Activated T-cell treated with anti-CD3 and anti-CD28 coated beads, Interleukin-2, amount 50 U/mL, for 4 hours (primary cell): ENCODE data around the gene PNLIPRP1. TPM values are rescaled to one million over a fixed set of nuclear protein-coding genes. Genes with fewer than 3 reads are reported as not detected.

Experiments
- ATAC-seq, 2 donors: fragments of 200-7000 bp; cut with Tn5 transposase; one replicate each; pipeline ENCODE4 v1.10.0; 2021
- DNase-seq: peaks from one replicate; pipeline ENCODE4 v3.0.0-alpha.2; 2020
- H3K27me3 Mint-ChIP-seq: one replicate; pipeline ENCODE4 v1.8.0; 2021; ENCODE audit warnings: low read depth, mixed read lengths
- H3K36me3 Mint-ChIP-seq: one replicate; pipeline ENCODE4 v1.8.0; 2022; ENCODE audit warnings: mixed read lengths; ENCODE audit not compliant: insufficient read depth
- H3K4me1 Mint-ChIP-seq: one replicate; pipeline ENCODE4 v1.8.0; 2021; ENCODE audit warnings: low read depth, mixed read lengths
- H3K4me3 Mint-ChIP-seq: one replicate; pipeline ENCODE4 v1.8.0; 2021; ENCODE audit warnings: mild to moderate bottlenecking, moderate library complexity, mixed read lengths
- H3K9me3 Mint-ChIP-seq: one replicate; pipeline ENCODE4 v1.8.0; 2021; ENCODE audit warnings: mixed read lengths
- total RNA-seq, 3 donors: library from RNA; stranded (reverse); gene quantifications; one replicate each; pipeline ENCODE4 v1.2.1, GENCODE V29; 2021

PNLIPRP1 gene
- total RNA-seq: 1 to 10 TPM in 1 of 3 donors, under 1 TPM in 2; 0.57 to 1.0 (median 0.90) TPM

DNA sequence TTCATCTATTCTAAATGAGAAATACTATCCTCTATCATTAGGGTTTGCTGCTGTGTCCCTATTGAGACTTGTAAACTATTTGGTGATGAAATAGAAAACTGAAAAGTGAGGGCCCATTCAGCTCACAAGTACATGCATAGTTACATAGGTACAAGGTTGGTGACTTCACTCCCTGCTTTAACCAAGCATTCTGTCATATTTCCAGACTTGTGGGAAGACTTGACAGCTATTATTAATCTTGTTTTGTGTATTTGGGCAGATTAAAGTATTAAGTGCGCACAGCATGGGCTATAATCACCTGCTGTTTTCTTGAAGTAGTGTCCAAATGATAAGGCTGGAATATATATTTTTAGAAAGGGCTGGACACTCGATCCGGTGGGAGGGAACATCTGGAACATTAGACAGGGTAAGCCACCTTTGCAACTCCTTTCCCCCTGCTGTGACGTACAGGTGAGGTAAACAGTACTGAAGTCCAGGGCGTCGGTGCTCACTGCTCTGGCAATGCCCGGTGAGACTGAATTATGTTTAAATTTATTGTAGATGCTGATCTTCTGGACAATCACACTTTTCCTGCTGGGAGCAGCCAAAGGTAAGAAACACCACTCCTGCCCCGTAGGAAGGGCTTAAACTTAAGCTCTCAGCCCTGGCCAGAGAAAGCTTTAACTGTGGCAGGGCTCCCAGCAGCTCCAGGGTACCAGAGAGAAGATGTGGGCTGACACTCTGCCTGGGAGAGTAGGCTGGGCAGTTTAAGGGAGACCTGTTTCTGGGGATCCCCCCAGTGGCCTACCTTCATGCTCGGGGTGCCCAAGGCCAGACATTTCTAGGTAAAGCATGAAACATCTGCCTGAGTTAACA is at the start of gene PNLIPRP1:
TSS of gene PNLIPRP1 (plus strand) at position 370 of the 855 bp plus-strand sequence. CDS start at position 541, 171 bp downstream.
- no peak for ATAC-seq
- H3K9me3 Mint-ChIP-seq: peaks cover 3% of the 10 kb centered on the region
- no peaks in the 10 kb centered on the region for H3K4me1 Mint-ChIP-seq
- H3K36me3 Mint-ChIP-seq: no peaks in the 10 kb centered on the region
- H3K27me3 Mint-ChIP-seq: peaks cover 2% of the 10 kb centered on the region
- H3K4me3 Mint-ChIP-seq: no peak within 1 kb of the TSS
- no peak for DNase-seq

DNA sequence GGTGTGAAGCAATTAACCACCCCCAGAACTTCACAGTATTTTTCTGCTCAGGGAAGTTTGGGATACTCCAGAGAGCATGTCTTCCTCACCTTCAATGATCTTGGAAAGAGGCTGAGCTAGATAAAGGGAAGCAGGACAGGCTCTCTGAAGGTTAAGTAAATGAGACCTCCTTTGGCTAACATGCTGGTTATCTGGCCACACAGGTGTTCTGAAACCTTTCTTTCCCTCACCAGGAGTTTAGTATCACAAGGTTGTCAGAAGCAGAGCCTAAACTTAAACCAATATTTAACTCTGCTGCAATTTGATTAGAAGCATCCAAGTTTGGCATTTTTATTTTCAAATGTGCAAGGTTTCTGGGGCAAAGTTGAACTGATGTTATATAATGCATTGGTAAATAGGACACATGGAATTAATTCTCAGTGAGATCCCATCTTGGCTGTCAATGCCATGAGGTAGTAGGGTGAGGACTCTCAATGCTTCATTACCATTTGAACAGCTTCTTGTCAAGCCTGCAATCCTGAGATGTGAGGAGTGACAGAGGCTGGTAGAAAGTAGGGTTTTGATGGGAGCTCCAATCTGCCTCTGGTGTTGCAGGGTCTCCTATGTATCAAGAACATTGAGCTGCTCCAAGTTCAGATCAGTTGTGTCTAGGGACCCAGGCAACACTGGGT is 48.6 kb upstream of the PNLIPRP1 start:
- Mint-ChIP-seq H3K36me3 (no peaks in the 10 kb centered on the region), H3K9me3 (peaks cover 5% of the 10 kb centered on the region), H3K4me1 (no peaks in the 10 kb centered on the region), H3K4me3 (no peak overlapping the region), H3K27me3 (no peaks in the 10 kb centered on the region)
- DNase-seq (no peak), ATAC-seq (no peak)

DNA sequence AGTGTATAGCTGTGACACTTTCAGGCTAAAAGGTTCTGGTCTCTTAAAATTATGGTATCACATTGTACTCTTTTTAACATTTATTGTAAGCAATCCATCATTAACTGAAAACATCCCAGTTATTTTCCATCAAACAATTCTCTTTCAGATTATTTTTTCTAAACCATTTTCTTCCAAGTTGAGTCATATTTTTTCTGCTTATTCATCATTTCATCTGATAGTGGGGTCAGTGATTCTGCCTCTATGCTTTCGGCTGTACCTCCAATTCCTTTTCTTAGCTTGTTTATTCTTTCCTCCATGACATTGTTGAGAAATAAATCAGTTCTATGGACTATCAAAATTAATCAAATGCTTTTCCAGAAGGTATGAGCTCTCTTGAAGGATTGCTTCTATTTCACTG is 45.6 kb upstream of the PNLIPRP1 start:
- no peaks in the 10 kb centered on the region for H3K36me3 Mint-ChIP-seq
- H3K27me3 Mint-ChIP-seq: no peaks in the 10 kb centered on the region
- no peaks in the 10 kb centered on the region for H3K9me3 Mint-ChIP-seq
- H3K4me1 Mint-ChIP-seq: no peaks in the 10 kb centered on the region
- no peak for DNase-seq
- H3K4me3 Mint-ChIP-seq: no peak overlapping the region
- ATAC-seq: no peak

DNA sequence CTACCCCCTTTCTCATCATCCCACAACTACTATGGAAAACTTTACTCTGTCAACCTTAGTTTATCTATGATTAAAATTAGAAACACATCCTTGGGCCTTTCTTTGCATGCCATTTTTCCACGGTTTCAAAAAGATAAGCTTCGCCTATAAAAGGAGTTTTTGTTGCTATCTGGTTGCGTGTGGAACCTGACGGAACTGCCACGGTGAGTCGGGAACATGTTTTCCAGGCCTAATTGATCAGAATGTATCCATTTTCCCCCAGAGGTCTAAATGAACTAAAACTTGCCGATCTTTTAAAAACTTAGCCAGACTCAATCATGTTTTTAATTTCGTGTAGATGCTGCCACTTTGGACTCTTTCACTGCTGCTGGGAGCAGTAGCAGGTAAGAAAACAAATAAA is 45.0 kb upstream of the PNLIPRP1 start, which contains the start of gene PNLIP:
TSS of gene PNLIP (plus strand) at position 176 of the 400 bp plus-strand sequence. CDS start at position 338, 162 bp downstream.
- H3K36me3 Mint-ChIP-seq: no peaks in the 10 kb centered on the region
- no peaks in the 10 kb centered on the region for H3K9me3 Mint-ChIP-seq
- H3K4me3 Mint-ChIP-seq: no peak within 1 kb of the TSS
- ATAC-seq: no peak
- DNase-seq: no peak
- no peaks in the 10 kb centered on the region for H3K27me3 Mint-ChIP-seq
- no peaks in the 10 kb centered on the region for H3K4me1 Mint-ChIP-seq

DNA sequence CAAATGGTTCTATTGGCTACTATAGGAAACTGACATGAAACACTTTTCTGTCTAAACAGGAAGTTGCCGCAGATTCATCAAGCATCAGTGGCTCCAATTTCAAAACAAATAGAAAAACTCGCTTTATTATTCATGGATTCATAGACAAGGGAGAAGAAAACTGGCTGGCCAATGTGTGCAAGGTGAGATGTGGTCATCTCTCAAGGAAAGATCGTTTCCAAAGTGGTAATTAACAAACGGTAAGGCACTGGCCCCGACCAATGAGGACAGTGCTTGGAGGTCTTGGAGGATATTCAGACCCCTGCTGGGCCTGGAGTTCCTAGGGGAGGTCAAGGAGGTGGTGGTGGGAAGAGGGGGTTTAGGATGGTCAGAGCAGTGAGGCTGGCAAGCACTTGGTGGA is 42.5 kb upstream of the PNLIPRP1 start:
- H3K4me3 Mint-ChIP-seq: no peak overlapping the region
- no peaks in the 10 kb centered on the region for H3K4me1 Mint-ChIP-seq
- H3K27me3 Mint-ChIP-seq: no peaks in the 10 kb centered on the region
- H3K9me3 Mint-ChIP-seq: no peaks in the 10 kb centered on the region
- no peak for ATAC-seq
- no peaks in the 10 kb centered on the region for H3K36me3 Mint-ChIP-seq
- DNase-seq: no peak

DNA sequence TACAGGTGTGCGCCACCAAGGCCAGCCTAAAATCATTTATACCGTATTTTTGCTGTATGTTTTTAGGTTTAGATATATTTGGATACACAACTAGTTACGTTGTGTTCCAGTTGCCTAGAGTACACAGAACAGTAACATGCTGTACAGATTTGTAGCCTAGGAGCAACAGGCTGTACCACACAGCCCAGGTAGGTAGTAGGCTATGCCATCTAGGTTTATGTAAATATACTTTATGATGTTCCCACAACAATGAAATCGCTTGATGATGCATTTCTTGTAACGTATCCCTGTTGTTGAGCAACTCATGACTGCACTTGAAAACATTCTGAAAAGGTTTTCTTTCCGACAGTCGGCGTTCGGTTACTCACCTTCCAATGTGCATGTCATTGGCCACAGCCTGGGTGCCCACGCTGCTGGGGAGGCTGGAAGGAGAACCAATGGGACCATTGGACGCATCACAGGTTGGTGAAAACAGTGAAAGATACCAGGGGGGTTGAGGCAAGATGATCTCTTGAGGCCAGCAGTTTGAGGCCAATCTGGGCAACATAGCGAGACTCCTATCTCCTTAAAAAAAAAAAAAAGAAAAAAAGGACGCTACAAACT is 37.3 kb upstream of the PNLIPRP1 start:
- no peak overlapping the region for H3K4me3 Mint-ChIP-seq
- H3K36me3 Mint-ChIP-seq: no peaks in the 10 kb centered on the region
- no peaks in the 10 kb centered on the region for H3K9me3 Mint-ChIP-seq
- ATAC-seq (no peak), DNase-seq (no peak)
- H3K27me3 Mint-ChIP-seq: no peaks in the 10 kb centered on the region
- no peaks in the 10 kb centered on the region for H3K4me1 Mint-ChIP-seq

DNA sequence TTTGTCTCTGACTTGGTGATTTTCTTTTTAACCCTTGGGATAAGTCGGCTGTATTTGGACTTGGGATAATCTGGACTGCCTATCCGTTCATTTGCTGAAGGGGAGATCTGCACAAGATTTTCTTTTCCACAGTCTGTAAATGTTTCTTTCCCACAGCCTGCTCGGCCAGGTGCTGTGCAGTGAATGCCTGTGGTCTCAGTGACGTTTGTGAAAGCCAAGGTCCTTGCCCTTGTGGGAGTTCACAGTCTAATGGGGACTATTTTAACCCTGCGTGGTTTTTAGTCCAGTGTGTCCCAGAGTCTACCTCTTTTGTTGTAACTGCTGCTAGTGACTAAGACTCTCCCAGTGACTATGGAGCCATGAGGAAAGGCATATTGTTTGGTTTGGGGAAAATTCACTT is 36.1 kb upstream of the PNLIPRP1 start:
- no peak for DNase-seq
- Mint-ChIP-seq H3K36me3 (no peaks in the 10 kb centered on the region), H3K9me3 (no peaks in the 10 kb centered on the region), H3K4me3 (no peak overlapping the region), H3K4me1 (no peaks in the 10 kb centered on the region), H3K27me3 (no peaks in the 10 kb centered on the region)
- no peak for ATAC-seq

DNA sequence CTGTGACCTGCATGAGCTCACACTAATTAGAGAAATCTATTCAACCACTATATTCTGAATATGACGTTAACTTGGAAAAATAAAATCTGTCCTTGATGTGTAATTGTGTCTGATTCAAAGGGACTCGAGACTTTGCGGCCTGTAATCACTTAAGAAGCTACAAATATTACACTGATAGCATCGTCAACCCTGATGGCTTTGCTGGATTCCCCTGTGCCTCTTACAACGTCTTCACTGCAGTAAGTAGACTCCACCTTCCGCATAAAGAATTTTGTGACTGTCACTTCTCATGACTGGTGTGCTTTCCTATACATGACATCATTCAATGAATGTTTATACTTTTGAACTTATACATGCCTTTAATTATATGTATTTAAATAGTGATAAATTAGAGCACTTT is 34.9 kb upstream of the PNLIPRP1 start:
- H3K4me1 Mint-ChIP-seq: no peaks in the 10 kb centered on the region
- H3K9me3 Mint-ChIP-seq: no peaks in the 10 kb centered on the region
- ATAC-seq (no peak), DNase-seq (no peak)
- H3K36me3 Mint-ChIP-seq: no peaks in the 10 kb centered on the region
- H3K4me3 Mint-ChIP-seq: no peak overlapping the region
- no peaks in the 10 kb centered on the region for H3K27me3 Mint-ChIP-seq

DNA sequence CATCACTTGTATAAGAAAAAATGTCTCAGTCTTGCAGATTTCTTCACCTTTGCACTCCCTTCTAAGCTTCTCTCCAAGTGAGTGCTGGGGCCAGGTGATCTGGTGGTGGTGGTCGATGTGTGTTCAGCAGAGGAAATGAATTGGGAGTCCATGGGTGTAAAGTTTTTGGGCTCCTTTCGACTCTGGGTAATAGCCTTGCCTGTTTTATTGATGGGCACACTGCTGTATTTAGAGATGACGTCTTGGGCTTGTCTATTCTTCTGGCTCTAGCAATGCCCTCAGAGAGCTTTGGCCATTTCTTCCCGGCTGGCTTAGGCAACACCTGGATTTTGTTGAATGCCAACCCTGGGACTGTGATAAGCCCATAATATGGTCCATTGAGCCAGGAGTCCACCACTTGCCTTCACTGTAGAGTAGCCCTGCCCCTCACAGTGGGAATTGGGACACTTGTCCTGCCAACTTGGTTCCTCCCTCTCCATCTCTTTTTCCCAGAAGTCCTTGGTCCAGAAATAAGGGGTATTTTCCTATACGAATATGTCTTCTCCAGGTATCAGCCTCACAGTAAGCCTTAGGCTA is 33.4 kb upstream of the PNLIPRP1 start:
- no peaks in the 10 kb centered on the region for H3K9me3 Mint-ChIP-seq
- no peak overlapping the region for H3K4me3 Mint-ChIP-seq
- no peak for ATAC-seq
- no peaks in the 10 kb centered on the region for H3K36me3 Mint-ChIP-seq
- peaks cover 4% of the 10 kb centered on the region for H3K27me3 Mint-ChIP-seq
- no peaks in the 10 kb centered on the region for H3K4me1 Mint-ChIP-seq
- DNase-seq: no peak

DNA sequence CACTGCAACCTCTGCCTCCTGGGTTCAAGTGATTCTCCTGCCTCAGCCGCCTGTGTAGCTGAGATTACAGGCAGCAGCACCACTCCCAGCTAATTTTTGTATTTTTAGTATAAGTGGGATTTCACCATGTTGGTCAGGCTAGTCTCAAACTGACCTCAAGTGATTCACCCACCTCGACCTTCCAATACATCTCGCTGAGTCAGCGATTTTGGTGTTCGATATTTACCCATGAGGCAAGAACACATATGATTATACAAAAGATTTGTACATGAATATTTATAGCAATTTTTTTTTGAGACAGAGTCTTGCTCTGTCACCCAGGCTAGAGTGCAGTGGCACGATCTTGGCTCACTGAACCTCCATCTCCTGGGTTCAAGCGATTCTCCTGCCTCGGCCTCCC is 25.2 kb upstream of the PNLIPRP1 start:
- ATAC-seq: no peak
- H3K9me3 Mint-ChIP-seq: no peaks in the 10 kb centered on the region
- peaks cover 4% of the 10 kb centered on the region for H3K27me3 Mint-ChIP-seq
- no peaks in the 10 kb centered on the region for H3K36me3 Mint-ChIP-seq
- no peak overlapping the region for H3K4me3 Mint-ChIP-seq
- H3K4me1 Mint-ChIP-seq: no peaks in the 10 kb centered on the region
- no peak for DNase-seq

DNA sequence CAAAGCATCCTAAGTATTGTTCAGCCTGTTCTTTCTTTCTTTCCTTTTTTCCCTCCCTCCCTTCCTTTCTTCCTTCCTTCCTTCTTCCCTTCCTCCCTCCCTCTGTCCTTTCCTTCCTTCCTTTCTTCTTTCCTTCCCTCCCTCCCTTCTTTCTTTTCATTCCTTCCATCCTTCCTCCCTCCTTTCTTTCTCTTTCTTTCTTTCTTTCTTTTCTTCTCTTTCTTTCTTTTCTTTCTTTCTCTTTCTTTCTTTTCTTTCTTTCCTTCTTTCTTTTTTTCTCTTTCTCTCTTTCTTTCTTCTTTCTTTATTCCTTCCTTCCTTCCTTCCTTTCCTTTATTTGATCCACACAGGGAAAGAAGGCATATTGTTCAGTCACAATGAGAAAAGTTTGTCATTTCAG is 23.8 kb upstream of the PNLIPRP1 start:
- no peak overlapping the region for H3K4me3 Mint-ChIP-seq

DNA sequence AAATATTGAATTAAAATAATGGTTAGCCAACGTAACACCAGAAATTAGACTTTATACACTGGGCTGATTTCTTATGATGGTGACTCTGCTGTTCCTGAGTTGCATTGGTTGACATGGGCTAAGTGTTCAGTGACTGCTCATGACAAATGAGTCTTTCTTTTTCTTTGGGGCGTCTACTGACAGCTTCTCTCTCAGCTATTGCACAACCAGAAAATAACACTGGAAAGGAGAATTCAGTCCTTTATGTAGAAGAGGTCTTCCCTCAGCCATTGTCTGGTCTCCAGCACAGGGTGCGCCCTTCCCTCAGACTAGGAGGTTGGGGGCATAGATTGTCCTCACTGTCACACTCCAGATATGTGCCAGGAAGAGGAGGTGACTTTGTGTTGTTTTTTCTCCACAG is 23.4 kb upstream of the PNLIPRP1 start:
- no peak for DNase-seq
- H3K36me3 Mint-ChIP-seq: no peaks in the 10 kb centered on the region
- H3K27me3 Mint-ChIP-seq: peaks cover under 1% of the 10 kb centered on the region
- no peak for ATAC-seq
- no peaks in the 10 kb centered on the region for H3K4me1 Mint-ChIP-seq
- H3K9me3 Mint-ChIP-seq: no peaks in the 10 kb centered on the region
- H3K4me3 Mint-ChIP-seq: no peak overlapping the region

More for the DNA sequence above, 23.8 kb upstream of the PNLIPRP1 start:
- ATAC-seq (no peak), DNase-seq (no peak)
- no peaks in the 10 kb centered on the region for H3K4me1 Mint-ChIP-seq
- H3K27me3 Mint-ChIP-seq: peaks cover 4% of the 10 kb centered on the region
- no peaks in the 10 kb centered on the region for H3K9me3 Mint-ChIP-seq
- H3K36me3 Mint-ChIP-seq: no peaks in the 10 kb centered on the region

DNA sequence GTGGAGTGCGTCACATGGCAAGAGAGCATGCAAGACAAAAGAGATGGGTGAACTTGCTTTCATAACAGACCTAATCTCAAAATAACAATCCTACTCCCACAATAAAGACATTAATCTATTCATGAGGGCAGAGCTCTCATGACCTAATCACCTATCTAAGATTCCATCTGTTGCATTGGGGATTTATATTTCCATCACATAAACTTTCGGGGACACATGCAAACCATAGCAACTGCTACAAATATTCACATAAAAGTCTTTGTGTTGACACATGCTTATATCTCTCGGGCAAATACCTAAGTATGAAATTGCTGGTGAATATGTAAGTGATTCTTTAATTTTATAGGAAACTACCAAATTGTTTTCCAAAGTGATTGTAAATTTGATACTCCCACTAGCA is 16.0 kb upstream of the PNLIPRP1 start:
- H3K9me3 Mint-ChIP-seq: peaks cover 4% of the 10 kb centered on the region
- no peak for DNase-seq
- no peaks in the 10 kb centered on the region for H3K36me3 Mint-ChIP-seq
- no peak overlapping the region for H3K4me3 Mint-ChIP-seq
- no peaks in the 10 kb centered on the region for H3K4me1 Mint-ChIP-seq
- no peak for ATAC-seq
- H3K27me3 Mint-ChIP-seq: peaks cover 2% of the 10 kb centered on the region

DNA sequence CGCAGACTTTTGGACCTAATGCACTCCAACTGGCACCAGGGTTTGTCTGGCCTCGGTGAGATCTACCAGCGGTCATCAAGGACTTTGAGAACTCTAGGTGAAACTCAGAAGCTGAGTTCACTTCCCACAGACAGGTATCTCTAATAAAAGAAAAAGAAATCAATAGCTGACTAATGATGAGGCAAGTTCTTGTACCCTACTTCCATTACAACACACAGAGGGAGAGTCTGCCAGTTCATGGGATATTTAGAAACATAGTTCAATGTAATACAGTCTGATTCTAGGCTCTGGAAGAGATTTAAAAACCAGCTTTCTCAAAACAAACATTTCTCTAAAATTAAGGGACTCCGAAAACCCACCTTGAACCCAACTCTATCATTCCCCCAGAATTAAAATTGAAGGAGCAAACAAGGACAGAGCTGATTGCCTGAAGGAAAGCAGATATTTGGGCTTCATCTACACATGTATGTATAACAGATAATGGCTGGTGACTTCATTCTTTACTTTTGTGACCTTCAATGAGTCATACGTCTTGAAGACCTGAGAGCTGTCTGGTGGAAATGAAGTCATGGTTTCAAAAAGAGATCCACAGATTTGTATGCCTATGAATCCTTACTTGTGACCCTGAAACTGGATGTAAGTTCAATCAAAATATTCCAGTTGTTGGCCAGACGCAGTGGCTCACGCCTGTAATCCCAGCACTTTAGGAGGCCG is 2.7 kb upstream of the PNLIPRP1 start:
- no peak for DNase-seq
- Mint-ChIP-seq H3K36me3 (no peaks in the 10 kb centered on the region), H3K9me3 (peaks cover 6% of the 10 kb centered on the region), H3K4me1 (no peaks in the 10 kb centered on the region), H3K4me3 (no peak overlapping the region), H3K27me3 (peaks cover 2% of the 10 kb centered on the region)
- ATAC-seq: no peak
